GM19239 (cell line): Measurements from ENCODE around the gene NUP93.
"Not testable (repeated sequence)": the region's sequence is repeated elsewhere in the genome, so short reads cannot be mapped to it uniquely, and the experiment has no call there.

Experiments used
- DNase-seq: peaks from one replicate; pipeline ENCODE4 v3.0.0; 2011; ENCODE audit warnings: low spot score; ENCODE audit not compliant: insufficient read length
- FAIRE-seq: peaks from 2 replicates; lab custom pipeline; 2011; peaks lifted over from hg19 to GRCh38; lab: Jason Lieb, UNC

The NUP93 gene

GRCh38 chr16:56880176-56880575, 150.2 kb downstream of the NUP93 start:
- DNase-seq = no peak
- FAIRE-seq = no peak

- FAIRE-seq = no peak
- DNase-seq = no peak
These were observed 150.8 kb downstream of the NUP93 start for GRCh38 chr16:56880685-56881084.

- DNase-seq (no peak), FAIRE-seq (no peak)
These were observed 152.3 kb downstream of the NUP93 start for GRCh38 chr16:56882077-56882800.

GRCh38 chr16:56883586-56883985, 153.7 kb downstream of the NUP93 start:
- no peak for FAIRE-seq

GRCh38 chr16:56884026-56884582, 154.2 kb downstream of the NUP93 start:
- no peak for DNase-seq
- no peak for FAIRE-seq

More at GRCh38 chr16:56883586-56883985, 153.7 kb downstream of the NUP93 start:
- DNase-seq = no peak

GRCh38 chr16:56884929-56885328, 155.0 kb downstream of the NUP93 start:
- not testable (repeated sequence) for FAIRE-seq

GRCh38 chr16:56885446-56886162, 155.7 kb downstream of the NUP93 start:
- FAIRE-seq = no peak
- DNase-seq = no peak

More at GRCh38 chr16:56884929-56885328, 155.0 kb downstream of the NUP93 start:
- not testable (repeated sequence) for DNase-seq

- FAIRE-seq (no peak), DNase-seq (no peak)
These were observed 156.4 kb downstream of the NUP93 start for GRCh38 chr16:56886296-56886695.

- FAIRE-seq (no peak), DNase-seq (no peak)
These were observed 156.9 kb downstream of the NUP93 start for GRCh38 chr16:56886826-56887225.

GRCh38 chr16:56888806-56889205, 158.9 kb downstream of the NUP93 start:
- peak; percentile 63 for DNase-seq
- peak; percentile 81 for FAIRE-seq

GRCh38 chr16:56889206-56889605, 159.3 kb downstream of the NUP93 start:
- no peak for FAIRE-seq

GRCh38 chr16:56891685-56892084, 161.8 kb downstream of the NUP93 start:
- FAIRE-seq = no peak
- DNase-seq = no peak

More at GRCh38 chr16:56889206-56889605, 159.3 kb downstream of the NUP93 start:
- DNase-seq = no peak

GRCh38 chr16:56892705-56893104, 162.8 kb downstream of the NUP93 start:
- DNase-seq = no peak
- no peak for FAIRE-seq

- no peak for FAIRE-seq
- DNase-seq = no peak
These were observed 164.5 kb downstream of the NUP93 start for GRCh38 chr16:56894331-56894917.

- DNase-seq (no peak), FAIRE-seq (no peak)
These were observed 165.9 kb downstream of the NUP93 start for GRCh38 chr16:56895813-56896212.

- DNase-seq (no peak), FAIRE-seq (no peak)
These were observed 166.3 kb downstream of the NUP93 start for GRCh38 chr16:56896244-56896643.

- FAIRE-seq = no peak
- no peak for DNase-seq
These were observed 167.3 kb downstream of the NUP93 start for GRCh38 chr16:56897026-56897799.

GRCh38 chr16:56898847-56899246, 168.9 kb downstream of the NUP93 start:
- DNase-seq (no peak), FAIRE-seq (peak; percentile 86)
